Activated naive CD8-positive, alpha-beta T cell (primary cell): ENCODE data around the gene GIT1.
A peak's percentile ranks its signal among the peaks of the same experiment; 100 is the strongest.

ENCODE experiments used
- H3K27ac Mint-ChIP-seq: one replicate; pipeline ENCODE4 v1.8.0; 2021; ENCODE audit warnings: mixed read lengths
- H3K27me3 Mint-ChIP-seq: one replicate; pipeline ENCODE4 v1.8.0; 2021; ENCODE audit warnings: mixed read lengths
- H3K36me3 Mint-ChIP-seq: one replicate; pipeline ENCODE4 v1.8.0; 2021; ENCODE audit warnings: mixed read lengths
- H3K4me1 Mint-ChIP-seq: one replicate; pipeline ENCODE4 v1.8.0; 2021; ENCODE audit warnings: low read depth, mixed read lengths
- H3K4me3 Mint-ChIP-seq: one replicate; pipeline ENCODE4 v1.8.0; 2021; ENCODE audit warnings: mild to moderate bottlenecking, mixed read lengths
- H3K9me3 Mint-ChIP-seq: one replicate; pipeline ENCODE4 v1.8.0; 2021; ENCODE audit warnings: low read depth, mixed read lengths

Gene GIT1

DNA sequence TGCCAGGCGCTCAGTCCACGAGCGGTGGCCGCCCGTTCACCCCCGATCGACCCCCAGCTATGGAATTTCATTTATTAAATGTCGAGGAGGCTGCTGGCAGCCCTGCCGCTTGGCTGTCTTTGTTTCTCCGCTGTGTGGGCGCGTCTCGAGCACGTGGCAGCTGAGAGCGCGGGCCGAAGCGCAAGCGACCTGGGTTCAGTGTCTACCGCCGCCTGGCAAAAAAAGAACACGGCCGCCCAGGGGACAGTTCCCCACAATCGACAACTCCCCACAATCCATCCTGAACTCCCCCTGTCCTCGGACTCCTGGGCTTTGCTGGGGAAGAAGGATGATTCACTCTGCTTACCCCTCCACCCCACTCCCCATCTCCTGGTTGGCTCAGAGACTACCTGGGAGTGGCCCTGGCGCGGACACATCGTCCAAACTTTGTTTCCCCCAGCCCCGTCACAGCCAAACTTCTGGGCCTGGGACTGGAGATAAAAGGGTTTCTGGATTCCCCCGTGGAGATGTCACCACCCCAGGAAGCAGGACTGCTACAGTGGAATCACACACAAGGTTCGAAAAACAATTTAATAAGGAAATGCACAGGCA lies 1.8 kb upstream of the GIT1 start:
- H3K36me3 Mint-ChIP-seq = no peaks in the 10 kb centered on the region
- H3K4me1 Mint-ChIP-seq = peaks cover 54% of the 10 kb centered on the region
- no peaks in the 10 kb centered on the region for H3K27me3 Mint-ChIP-seq
- H3K27ac Mint-ChIP-seq = peak overlapping the region; percentile 79
- no peaks in the 10 kb centered on the region for H3K9me3 Mint-ChIP-seq
- H3K4me3 Mint-ChIP-seq = peak overlapping the region; percentile 90

DNA sequence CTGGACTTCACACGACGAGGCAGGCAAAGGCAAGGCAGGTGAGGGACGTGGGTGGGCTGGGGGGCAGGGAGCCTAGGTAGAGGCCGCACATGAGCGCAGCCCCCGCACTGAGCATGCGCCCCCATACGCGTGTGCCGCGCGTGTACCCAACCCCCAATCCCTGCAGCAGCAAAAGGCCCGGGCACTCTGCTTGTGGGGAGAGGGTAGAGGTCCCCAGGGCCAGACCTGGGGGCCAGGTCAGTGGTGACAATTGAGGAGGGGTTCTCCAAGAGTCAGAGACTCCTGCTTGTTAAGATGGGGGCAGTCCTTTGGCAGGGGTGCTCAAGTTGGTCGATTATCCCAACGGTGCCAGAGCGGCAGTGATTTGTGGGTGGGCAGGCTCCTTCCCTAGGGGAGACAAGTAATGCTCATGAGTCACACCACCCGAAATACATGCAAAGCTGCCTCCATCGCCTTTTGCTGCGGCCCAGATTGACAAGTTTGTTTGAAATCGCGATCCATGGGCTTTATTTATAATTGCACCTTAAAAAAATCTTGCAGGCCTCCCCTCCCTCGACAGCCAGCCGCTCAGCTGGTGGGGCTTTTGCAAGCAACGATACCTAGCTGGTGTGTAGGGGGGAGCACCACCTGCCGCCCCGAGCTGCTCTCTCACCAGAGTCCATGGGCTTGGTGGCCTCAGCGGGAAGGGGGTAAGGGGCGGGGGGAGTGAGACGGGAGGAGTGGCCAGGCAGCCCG lies 1.1 kb upstream of the GIT1 start:
- no peaks in the 10 kb centered on the region for H3K27me3 Mint-ChIP-seq
- H3K27ac Mint-ChIP-seq = peak overlapping the region; percentile 92
- H3K4me1 Mint-ChIP-seq = peaks cover 61% of the 10 kb centered on the region
- no peaks in the 10 kb centered on the region for H3K9me3 Mint-ChIP-seq
- no peaks in the 10 kb centered on the region for H3K36me3 Mint-ChIP-seq
- peak overlapping the region; percentile 90 for H3K4me3 Mint-ChIP-seq

DNA sequence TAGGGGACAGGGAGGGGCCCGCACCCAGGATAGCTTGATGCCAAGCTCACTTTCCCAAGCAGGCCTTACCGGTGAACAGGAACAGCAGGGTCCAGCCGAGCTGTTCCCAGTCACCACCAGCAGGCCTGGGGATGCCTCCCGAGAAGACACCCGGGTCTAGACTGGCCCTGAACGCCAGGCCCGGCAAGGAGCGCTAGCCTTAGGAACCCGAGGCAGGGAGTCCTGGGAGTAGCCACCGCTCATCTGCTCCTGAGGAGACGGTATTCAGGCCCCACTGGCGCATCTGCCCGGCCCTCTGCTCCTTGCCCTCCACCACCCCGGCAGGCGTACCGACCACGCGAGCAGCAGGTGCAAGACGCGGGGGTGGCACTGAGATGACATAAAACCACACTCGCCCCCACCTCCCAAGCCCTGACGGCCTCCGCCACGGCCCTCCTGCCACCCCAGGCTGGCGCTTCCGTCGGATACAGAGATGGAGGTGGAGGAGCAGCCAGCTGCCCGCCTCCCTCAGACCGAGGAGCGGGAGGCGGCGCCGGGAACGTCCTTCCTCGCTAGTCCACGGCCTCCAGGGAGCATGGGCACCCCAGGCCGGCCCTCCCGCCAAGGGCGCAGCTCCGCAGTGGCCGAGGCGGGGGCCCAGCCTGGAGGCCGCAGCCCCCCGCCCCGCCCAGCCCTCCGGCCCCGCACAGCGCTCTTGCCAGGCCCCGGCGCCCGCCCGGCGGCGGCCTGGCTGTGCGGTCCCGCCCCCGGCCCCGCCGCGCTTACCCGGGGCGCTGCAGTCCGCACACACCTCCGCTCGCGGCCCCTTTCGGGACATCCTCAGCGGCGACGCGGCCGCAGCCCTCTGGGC lies 661 bp downstream of the GIT1 start:
- H3K27me3 Mint-ChIP-seq = no peaks in the 10 kb centered on the region
- peaks cover 65% of the 10 kb centered on the region for H3K4me1 Mint-ChIP-seq
- H3K4me3 Mint-ChIP-seq = peak overlapping the region; percentile 97

DNA sequence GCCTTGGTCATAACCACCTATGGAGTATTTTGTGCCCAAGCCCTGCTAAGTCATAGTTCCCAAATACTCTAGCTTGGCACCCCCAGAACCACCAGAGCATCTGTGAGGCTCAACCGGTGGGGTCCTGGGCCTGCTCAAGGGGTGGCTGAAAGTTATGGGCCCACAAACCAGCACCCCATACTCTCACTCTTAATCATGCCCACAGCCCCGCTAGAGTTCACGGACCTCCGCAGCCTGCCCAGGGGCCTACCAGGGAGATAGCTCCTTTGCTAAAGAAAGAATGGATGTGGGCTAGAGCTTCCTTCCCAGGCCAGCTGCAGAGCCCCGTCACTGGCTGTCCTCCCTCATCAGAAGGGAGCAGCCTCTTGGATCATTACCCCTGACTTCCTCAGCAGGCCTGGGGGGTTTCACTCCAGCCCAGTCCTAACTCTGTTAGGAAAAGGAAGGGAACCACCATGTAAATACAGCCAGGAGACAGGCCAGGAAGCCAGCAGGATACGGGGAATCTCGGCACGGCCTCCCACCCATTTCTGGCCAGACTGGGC lies 1.4 kb downstream of the GIT1 start:
- Mint-ChIP-seq H3K27ac (peak overlapping the region; percentile 92), H3K4me1 (peaks cover 66% of the 10 kb centered on the region), H3K36me3 (no peaks in the 10 kb centered on the region), H3K27me3 (no peaks in the 10 kb centered on the region), H3K9me3 (no peaks in the 10 kb centered on the region), H3K4me3 (peak overlapping the region; percentile 97)

More for the DNA sequence above, 661 bp downstream of the GIT1 start:
- Mint-ChIP-seq H3K9me3 (no peaks in the 10 kb centered on the region), H3K36me3 (no peaks in the 10 kb centered on the region), H3K27ac (peak overlapping the region; percentile 92)

DNA sequence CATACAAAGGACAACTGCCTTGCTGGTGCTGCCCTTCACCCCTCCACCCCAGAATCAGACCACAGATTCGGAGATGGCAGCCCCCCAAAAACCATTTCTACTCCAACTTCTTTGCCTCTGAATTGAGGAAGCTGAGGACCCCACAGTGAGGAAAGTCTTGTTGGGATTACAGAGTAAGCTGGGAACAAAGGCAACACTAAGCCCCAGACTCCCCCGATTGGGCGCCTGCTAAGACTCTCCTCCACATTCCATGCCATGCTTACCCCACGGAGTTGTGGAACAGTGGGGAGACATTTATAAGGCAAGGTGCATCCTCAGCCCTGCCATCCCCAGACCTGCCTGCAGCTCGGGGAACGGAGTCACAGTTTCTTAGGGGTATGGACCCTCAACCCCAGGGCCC lies 1.9 kb downstream of the GIT1 start:
- Mint-ChIP-seq H3K4me1 (peaks cover 63% of the 10 kb centered on the region), H3K27me3 (no peaks in the 10 kb centered on the region), H3K27ac (peak overlapping the region; percentile 92), H3K9me3 (no peaks in the 10 kb centered on the region), H3K36me3 (no peaks in the 10 kb centered on the region), H3K4me3 (peak overlapping the region; percentile 97)

DNA sequence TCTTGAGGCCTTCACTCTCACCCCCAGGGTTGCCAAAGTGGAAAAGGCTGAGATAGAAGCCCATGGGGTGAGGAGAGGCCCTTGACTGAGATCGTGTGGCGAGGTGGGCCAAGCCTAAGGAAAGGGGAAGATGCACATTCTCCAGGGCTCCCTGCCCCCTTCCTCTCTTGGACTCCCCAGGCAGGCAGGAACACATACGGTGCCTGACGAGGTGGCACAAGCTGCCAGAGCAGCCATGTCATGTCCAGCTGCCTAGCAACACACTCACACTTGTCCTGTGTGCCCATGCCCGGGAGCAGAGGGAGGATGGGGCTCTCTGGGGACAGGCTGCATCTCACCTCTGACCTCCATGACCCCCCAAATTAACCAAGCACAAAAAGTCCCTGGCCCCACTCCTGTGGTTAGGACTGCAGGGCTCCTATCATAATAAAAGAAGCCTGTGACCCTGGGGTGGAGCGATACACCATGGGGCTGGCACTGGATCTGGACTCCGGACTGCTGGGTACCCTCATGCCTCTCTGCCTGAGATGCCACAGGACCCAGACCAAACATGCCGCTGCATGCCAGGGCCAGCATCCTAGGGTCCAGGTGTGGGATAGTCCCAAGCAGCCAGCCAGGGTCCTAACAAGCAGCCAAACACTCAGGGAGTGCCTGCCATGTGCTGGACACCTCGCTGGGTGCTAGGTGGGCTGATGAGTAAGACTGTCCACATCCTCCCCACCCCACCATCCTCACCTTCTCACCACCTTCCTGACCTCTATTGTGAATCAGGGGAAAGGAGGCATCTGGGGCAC lies 2.6 kb downstream of the GIT1 start:
- peaks cover 58% of the 10 kb centered on the region for H3K4me1 Mint-ChIP-seq
- peak overlapping the region; percentile 92 for H3K27ac Mint-ChIP-seq
- H3K9me3 Mint-ChIP-seq = no peaks in the 10 kb centered on the region
- no peaks in the 10 kb centered on the region for H3K36me3 Mint-ChIP-seq
- H3K27me3 Mint-ChIP-seq = no peaks in the 10 kb centered on the region
- H3K4me3 Mint-ChIP-seq = peak overlapping the region; percentile 97

DNA sequence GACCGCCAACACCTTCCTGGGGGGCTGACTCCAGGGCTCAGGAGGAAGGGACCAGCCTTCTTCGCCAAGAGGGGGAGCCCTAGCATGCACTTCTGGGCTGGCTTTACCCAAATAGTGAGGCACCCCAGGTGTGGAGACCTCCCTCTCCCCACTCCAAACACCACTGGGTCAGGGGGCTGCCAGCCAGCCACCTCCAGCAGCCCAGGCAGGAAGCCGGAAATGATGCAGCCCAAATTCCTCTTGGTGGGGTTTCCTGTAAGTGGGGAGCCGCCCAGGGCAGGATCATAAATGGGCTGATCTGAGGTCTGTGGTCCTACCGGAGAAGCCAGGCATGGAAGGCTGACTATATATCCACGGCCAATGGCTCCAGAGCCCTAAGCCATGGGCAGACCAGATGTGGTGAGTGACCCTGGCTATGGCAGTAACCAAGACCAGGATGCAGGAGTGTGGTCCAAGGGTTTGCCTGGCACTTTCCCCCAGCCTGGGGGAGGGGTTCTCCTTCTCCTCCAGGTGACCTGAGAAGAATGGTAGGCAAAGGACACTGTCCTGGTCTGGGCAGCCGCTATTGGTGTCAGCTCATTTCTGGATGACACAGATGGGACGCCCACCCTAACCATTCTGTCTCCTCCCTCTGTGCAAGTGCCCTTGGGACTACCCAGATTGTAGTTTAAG lies 4.2 kb downstream of the GIT1 start:
- Mint-ChIP-seq H3K9me3 (no peaks in the 10 kb centered on the region), H3K27me3 (no peaks in the 10 kb centered on the region), H3K4me3 (peak overlapping the region; percentile 23), H3K36me3 (peaks cover 3% of the 10 kb centered on the region), H3K4me1 (peaks cover 49% of the 10 kb centered on the region), H3K27ac (no peak overlapping the region)

DNA sequence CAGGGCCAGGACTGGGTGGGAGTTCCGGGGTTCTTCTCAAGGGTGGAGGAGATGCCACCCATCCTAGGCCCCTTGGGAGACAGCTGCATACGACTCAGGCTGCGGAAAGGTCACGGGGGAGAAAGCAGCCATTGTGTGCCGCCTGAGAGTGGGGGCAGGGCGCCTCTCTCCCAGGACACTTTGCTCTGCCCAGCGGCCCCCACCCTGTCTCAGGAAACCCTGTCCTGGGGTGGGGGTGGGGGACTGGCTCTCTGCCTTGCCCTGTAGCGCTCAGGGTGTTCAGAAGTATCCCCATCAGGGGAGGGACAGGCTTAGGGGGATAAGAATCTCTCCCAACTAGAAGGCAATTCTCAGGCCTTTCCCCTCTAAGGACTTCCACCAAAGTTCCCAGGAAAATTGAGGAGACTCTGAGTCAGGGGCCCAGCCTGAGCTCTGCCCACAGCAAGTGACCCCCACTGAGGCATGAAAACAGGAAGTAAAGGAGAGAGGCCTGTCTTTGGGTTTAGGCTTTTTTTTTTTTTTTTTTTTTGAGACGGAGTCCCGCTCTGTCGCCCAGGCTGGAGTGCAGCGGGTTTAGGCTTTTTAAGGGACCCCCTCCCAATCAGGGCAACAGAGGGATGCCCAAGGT lies 4.9 kb downstream of the GIT1 start:
- peaks cover 45% of the 10 kb centered on the region for H3K4me1 Mint-ChIP-seq
- H3K27me3 Mint-ChIP-seq = no peaks in the 10 kb centered on the region
- H3K4me3 Mint-ChIP-seq = peak overlapping the region; percentile 59
- peaks cover 3% of the 10 kb centered on the region for H3K36me3 Mint-ChIP-seq
- peak overlapping the region; percentile 78 for H3K27ac Mint-ChIP-seq
- H3K9me3 Mint-ChIP-seq = no peaks in the 10 kb centered on the region

DNA sequence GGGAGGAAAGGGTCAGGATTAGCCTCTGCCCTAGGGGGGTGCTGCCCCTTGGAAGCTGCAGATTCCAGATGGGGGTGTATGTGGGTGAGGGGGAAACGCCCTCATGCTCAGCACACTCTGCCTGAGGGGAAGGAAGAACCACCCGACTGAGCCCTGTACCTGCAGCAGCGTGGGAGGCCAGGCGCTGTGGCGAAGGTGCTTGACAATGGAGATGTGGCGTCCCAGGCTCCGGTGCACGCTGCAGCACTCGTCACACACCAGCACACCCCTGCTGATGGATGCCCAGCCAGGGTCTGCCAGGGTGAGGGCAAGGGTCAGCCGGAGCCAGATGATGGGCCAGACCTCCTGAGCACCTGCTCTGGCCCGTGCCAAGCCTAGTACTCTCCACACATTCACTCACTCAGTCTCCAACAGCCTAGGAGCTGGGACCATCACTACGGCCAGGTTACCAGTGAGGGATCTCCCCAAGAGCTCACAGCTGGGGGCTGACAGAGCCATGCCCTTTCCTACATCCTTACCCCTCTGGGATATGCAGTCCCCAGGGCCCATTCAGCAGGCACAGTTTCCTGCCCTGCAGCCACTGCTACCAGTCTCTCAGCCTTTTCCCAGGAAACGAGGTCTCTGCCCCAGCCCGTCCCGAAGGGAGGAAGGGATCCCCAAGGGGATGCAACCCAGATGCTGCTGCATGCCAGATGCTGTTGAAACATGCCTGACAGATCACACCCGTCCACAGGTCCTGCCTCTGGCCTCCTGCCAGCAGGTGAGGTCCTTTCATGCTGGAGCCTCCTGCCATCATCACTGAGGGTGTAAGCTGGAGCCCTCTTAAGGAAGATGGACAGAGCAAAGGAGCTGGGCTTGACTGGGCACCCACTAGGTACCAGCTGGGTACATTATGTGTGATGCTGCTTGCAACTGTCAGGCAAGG lies 5.9 kb downstream of the GIT1 start:
- peaks cover 45% of the 10 kb centered on the region for H3K4me1 Mint-ChIP-seq
- no peaks in the 10 kb centered on the region for H3K27me3 Mint-ChIP-seq
- peaks cover 3% of the 10 kb centered on the region for H3K36me3 Mint-ChIP-seq
- no peaks in the 10 kb centered on the region for H3K9me3 Mint-ChIP-seq
- peak overlapping the region; percentile 6 for H3K4me3 Mint-ChIP-seq
- peak overlapping the region; percentile 50 for H3K27ac Mint-ChIP-seq

DNA sequence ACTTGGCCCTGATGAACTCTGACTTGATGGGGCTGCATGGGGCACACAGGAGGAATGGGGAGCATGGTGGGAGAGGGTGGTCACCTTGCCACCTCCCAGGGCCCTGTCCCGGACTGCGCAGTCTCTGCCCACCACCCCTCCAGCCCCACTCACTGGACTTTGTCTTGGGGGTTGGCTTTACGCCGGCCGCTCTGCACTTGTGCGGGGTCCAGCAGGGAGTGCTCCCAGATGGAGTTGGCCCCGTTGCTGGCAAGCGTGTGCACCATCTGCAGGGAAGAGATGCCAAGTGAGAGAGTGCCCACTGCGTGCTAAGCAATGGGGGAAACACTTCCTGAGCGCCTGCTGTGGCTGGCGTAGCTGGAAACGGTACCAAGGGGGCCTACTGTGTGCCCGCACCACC lies 6.7 kb downstream of the GIT1 start:
- Mint-ChIP-seq H3K4me1 (peaks cover 41% of the 10 kb centered on the region), H3K9me3 (no peaks in the 10 kb centered on the region), H3K27me3 (no peaks in the 10 kb centered on the region), H3K36me3 (peaks cover 3% of the 10 kb centered on the region), H3K27ac (no peak overlapping the region), H3K4me3 (no peak overlapping the region)

DNA sequence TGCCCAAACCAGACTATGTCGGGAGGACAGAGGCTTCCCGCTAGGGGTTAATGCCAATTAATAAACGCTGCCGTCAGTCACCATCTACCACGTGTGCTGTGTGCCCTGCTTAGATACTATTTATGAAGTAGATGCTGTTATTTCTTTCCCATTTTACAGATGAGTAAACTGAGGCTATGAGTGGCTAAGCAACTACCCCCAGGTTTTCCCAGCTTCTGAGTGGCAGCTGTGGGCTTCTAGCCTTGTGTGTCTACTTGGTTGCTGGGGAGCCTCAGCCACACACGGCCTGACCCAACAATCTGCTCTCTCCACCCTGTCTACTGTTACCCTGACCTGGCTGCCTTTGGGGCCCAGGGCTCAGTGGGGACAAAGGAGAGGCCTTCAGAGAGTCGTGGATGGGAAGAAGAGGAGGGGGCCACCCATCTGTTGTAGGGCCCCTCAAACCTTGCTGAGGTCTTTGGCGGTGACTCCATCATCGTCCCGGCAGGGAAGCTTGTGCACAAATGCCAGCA lies 7.1 kb downstream of the GIT1 start:
- no peaks in the 10 kb centered on the region for H3K9me3 Mint-ChIP-seq
- no peaks in the 10 kb centered on the region for H3K27me3 Mint-ChIP-seq
- peaks cover 3% of the 10 kb centered on the region for H3K36me3 Mint-ChIP-seq
- H3K27ac Mint-ChIP-seq = peak overlapping the region; percentile 58
- peaks cover 37% of the 10 kb centered on the region for H3K4me1 Mint-ChIP-seq
- no peak overlapping the region for H3K4me3 Mint-ChIP-seq

DNA sequence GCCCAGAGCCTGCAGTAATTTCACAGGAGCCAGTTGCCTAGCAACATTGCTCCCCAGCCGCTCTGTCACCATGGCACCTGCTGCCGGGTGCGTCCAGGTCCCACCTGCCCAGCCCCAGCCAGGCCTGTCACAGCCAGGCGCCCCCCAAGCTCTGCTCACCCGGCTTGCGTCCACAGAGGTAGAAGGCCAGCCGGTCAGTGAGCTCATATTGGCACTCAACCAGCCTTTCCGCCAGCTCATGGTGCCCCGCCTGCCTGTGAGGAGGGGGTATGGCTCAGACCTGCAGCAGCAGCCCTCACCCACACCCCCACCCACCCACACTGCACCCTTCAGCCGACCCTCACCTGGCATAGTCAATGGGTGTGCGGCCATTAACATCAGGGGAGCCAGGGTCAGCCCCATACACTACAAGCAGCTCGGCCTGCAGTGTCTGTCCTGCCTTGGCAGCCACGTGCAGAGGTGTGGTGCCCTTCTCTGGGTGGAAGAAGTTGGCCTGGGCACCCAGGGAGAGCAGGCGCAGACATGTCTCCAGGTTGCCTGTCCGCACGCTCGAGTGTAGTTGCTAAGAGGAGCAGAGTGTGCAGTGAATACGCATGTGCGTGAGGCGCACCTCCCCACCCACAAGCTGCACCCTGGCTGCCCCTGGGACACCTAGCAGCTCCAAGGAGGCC lies 7.7 kb downstream of the GIT1 start:
- Mint-ChIP-seq H3K36me3 (peaks cover 3% of the 10 kb centered on the region), H3K27me3 (no peaks in the 10 kb centered on the region), H3K4me3 (no peak overlapping the region), H3K9me3 (no peaks in the 10 kb centered on the region), H3K4me1 (peaks cover 33% of the 10 kb centered on the region), H3K27ac (peak overlapping the region; percentile 58)
